Lower leg skin (tissue), 3 donors: ENCODE data around the gene KATNAL2.
"Not testable (repeated sequence)": the region's sequence is repeated elsewhere in the genome, so short reads cannot be mapped to it uniquely, and the experiment has no call there.

ENCODE experiments used
- POLR2A ChIP-seq, 2 donors: fragments of 450-650 bp; IDR thresholded peaks; one replicate each; pipeline ENCODE4 v1.6.1; 2016 to 2017; ENCODE audit warnings: antibody characterized with exemption in 2 of 2, mild to moderate bottlenecking in 1 of 2, moderate library complexity in 1 of 2
- TF ChIP-seq, protein P1 (sequence below), 3 donors: fragments of 450-650 bp; IDR thresholded peaks; one replicate each; pipeline ENCODE4 v1.5.1; 2016; ENCODE audit warnings: antibody characterized with exemption in 3 of 3, mild to moderate bottlenecking in 3 of 3, moderate library complexity in 2 of 3

DNA sequence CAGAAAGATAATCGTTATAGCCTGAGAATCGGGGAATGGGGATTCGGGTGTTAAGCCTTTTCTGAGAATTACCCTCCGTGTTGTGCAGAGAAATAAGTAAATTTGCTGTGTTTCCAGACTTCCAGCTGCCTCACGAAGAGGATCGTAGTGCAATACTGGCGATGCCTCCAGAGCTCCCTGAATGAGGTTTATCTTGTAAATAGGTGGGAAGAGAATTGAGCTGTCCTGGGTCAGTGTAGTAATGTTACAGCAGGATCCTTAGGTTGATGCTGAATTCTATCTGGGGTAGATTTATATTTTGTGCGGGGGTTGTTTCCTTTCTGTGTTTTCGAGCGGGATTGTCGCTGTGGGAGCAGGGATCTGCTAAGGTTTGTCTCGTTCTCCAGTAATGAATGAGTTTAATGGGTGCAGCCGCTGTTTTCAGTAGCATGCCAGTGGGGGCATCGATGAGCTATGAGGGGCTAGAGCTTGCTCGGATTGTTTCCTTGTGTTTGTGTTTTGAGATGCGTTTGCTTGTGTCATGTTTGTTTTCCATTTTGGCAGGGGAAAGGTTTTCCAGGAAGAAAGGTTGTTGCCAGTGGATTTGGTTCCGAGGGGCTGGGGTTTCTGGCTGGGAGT is 108.3 kb downstream of the KATNAL2 start:
- TF ChIP-seq, protein P1, sequence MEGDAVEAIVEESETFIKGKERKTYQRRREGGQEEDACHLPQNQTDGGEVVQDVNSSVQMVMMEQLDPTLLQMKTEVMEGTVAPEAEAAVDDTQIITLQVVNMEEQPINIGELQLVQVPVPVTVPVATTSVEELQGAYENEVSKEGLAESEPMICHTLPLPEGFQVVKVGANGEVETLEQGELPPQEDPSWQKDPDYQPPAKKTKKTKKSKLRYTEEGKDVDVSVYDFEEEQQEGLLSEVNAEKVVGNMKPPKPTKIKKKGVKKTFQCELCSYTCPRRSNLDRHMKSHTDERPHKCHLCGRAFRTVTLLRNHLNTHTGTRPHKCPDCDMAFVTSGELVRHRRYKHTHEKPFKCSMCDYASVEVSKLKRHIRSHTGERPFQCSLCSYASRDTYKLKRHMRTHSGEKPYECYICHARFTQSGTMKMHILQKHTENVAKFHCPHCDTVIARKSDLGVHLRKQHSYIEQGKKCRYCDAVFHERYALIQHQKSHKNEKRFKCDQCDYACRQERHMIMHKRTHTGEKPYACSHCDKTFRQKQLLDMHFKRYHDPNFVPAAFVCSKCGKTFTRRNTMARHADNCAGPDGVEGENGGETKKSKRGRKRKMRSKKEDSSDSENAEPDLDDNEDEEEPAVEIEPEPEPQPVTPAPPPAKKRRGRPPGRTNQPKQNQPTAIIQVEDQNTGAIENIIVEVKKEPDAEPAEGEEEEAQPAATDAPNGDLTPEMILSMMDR (IDR thresholded peaks at IDR 0.05): not testable (repeated sequence)
- TF ChIP-seq POLR2A (IDR thresholded peaks at IDR 0.05): not testable (repeated sequence)
